Prostate gland (tissue), 2 donors: Measurements from ENCODE around the gene LNPEP. TPM values are rescaled to one million over a fixed set of nuclear protein-coding genes. Genes with fewer than 3 reads are reported as not detected.

ENCODE experiments used
- DNase-seq: peaks from one replicate; pipeline ENCODE4 v3.0.0-alpha.2; 2019; ENCODE audit warnings: low spot score
- H3K27ac ChIP-seq, 2 donors: fragments of 200-600 bp; sonication (generic); 2 replicates each; pipeline ENCODE4 v1.5.1; 2017 to 2019
- H3K27me3 ChIP-seq: fragments of 200-600 bp; sonication (generic); replicated peaks from 2 replicates; pipeline ENCODE4 v1.5.1; 2019; ENCODE audit not compliant: insufficient read depth
- H3K36me3 ChIP-seq, 2 donors: fragments of 200-600 bp; sonication (generic); 1 replicate in 1 of 2; 2 replicates in 1 of 2; pipeline versions ENCODE4 v1.5.1 to v1.8.1; 2017 to 2019
- H3K4me1 ChIP-seq: fragments of 200-600 bp; sonication (generic); replicated peaks from 2 replicates; pipeline ENCODE4 v1.5.1; 2019
- H3K4me3 ChIP-seq, 2 donors: fragments of 200-600 bp; sonication (generic); 2 replicates each; pipeline ENCODE4 v1.5.1; 2017 to 2019
- H3K9me3 ChIP-seq: fragments of 200-600 bp; sonication (generic); 2 replicates; pipeline ENCODE4 v1.5.1; 2017
- POLR2A ChIP-seq: fragments of 450-650 bp; IDR thresholded peaks from one replicate; pipeline ENCODE4 v1.6.1; 2016; ENCODE audit warnings: antibody characterized with exemption, mild to moderate bottlenecking
- POLR2AphosphoS5 ChIP-seq: sonication (generic); formaldehyde crosslinking; IDR thresholded peaks from one replicate; pipeline ENCODE4 v1.6.1; 2017; ENCODE audit warnings: antibody characterized with exemption
- WGBS: methylation state at CpG from one replicate; pipeline ENCODE4 v1.1.5; 2018; 5-methylcytosine and 5-hydroxymethylcytosine counted together
- intact Hi-C: fragments of 100-400 bp; cut with DNase I; formaldehyde crosslinking; loops from one replicate; pipeline ENCODE4 v1.14.2; 2022
- total RNA-seq, 2 donors: library from RNA; depleted of rRNA; stranded (reverse); fragments of >200 nt; gene quantifications; one replicate each; pipeline ENCODE4 v1.1.0, GENCODE V29; 2016
- TF ChIP-seq, protein P1 (sequence below), 4 experiments: fragments of 200-600 bp in 2 of 4; fragments of 450-650 bp in 2 of 4; sonication (generic) in 2 of 4; IDR thresholded peaks; 1 replicate in 3 of 4; 2 replicates in 1 of 4; pipeline ENCODE4 v1.5.1; 2016 to 2019; ENCODE audit warnings: antibody characterized with exemption in 4 of 4, mild to moderate bottlenecking in 2 of 4, moderate library complexity in 2 of 4

LNPEP gene
- total RNA-seq, 2 donors from 2014 or later: 38.5 to 43.9 TPM

- Histone ChIP-seq H3K27me3 (no peaks in the 10 kb centered on the region), H3K4me3 (no peak overlapping the region), H3K27ac (no peak overlapping the region), H3K36me3 (no peaks in the 10 kb centered on the region), H3K4me1 (no peaks in the 10 kb centered on the region), H3K9me3 (no peaks in the 10 kb centered on the region)
- 87% methylated on average over 3 of the region's 3 CpGs for WGBS
- no peak for DNase-seq
- intact Hi-C loops: no loop called here
- TF ChIP-seq POLR2A: no peak
- TF ChIP-seq, protein P1, sequence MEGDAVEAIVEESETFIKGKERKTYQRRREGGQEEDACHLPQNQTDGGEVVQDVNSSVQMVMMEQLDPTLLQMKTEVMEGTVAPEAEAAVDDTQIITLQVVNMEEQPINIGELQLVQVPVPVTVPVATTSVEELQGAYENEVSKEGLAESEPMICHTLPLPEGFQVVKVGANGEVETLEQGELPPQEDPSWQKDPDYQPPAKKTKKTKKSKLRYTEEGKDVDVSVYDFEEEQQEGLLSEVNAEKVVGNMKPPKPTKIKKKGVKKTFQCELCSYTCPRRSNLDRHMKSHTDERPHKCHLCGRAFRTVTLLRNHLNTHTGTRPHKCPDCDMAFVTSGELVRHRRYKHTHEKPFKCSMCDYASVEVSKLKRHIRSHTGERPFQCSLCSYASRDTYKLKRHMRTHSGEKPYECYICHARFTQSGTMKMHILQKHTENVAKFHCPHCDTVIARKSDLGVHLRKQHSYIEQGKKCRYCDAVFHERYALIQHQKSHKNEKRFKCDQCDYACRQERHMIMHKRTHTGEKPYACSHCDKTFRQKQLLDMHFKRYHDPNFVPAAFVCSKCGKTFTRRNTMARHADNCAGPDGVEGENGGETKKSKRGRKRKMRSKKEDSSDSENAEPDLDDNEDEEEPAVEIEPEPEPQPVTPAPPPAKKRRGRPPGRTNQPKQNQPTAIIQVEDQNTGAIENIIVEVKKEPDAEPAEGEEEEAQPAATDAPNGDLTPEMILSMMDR (IDR thresholded peaks at IDR 0.05): no peak
Measured at GRCh38 chr5:96920744-96921355, 15.0 kb upstream of the LNPEP start.

DNA sequence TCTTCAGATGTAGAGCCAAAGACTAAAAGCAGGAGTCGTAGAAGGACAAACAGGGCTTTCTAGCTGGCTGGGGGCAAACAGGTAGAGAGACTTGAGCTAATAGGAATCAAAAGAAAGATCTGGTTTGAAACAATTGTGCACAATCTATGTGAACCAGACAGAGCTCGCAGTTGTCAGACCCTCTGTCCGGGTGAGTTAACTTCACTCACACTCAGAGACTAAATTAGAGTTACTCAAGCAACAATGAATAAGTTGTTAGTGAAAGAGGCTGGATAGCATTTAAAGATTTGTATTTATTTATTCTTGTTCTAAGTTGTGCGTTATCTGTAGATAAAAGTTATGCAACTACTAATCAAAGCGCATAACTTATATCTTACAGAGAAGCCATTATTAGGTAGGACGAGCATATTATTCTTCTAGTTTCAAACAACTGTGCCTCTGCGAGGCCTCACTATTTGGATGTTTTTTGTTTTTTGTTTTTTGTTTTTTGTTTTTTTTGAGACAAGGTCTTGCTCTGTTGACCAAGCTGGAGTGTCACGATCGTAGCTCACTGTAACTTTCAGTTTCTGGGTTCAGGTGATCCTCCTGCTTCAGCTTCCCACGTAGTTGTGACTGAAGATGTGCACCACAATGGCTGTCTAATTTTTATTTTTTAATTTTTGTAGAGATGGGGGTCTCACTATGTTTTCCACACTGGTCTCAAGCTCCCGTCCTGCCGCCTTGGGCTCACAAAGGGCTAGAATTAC lies 13.2 kb upstream of the LNPEP start:
- intact Hi-C loops: no loop called here
- no peak for DNase-seq
- 88% methylated on average over 12 of the region's 12 CpGs for WGBS
- Histone ChIP-seq H3K4me3 (no peak overlapping the region), H3K27me3 (no peaks in the 10 kb centered on the region), H3K27ac (peak overlapping the region; percentile 3 to 59), H3K9me3 (no peaks in the 10 kb centered on the region), H3K36me3 (no peaks in the 10 kb centered on the region), H3K4me1 (no peaks in the 10 kb centered on the region)
- TF ChIP-seq, protein P1 (IDR thresholded peaks at IDR 0.05): no peak
- TF ChIP-seq POLR2AphosphoS5: no peak
- no peak for TF ChIP-seq POLR2A

DNA sequence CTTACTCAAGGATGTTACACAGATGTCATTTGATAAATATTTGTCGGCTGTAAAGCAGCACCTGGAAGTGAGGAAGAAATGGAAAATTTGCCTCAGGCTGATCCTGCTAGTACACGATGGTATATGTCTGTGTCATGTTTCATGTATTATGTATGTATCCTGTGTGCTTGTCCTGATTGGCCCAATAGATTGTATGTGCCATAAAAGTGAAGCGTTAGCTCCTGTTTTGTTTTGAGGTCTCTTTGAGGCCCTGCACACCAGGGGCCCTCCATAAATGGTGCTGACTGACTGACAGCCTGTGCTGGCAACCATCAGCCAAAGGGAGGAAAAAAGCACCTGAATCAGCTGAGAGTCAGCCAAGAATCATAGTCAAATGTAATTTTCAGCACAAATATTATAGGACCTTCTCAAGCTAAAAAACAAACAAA lies 11.8 kb upstream of the LNPEP start:
- 20% methylated on average over 3 of the region's 3 CpGs for WGBS
- Histone ChIP-seq H3K9me3 (no peaks in the 10 kb centered on the region), H3K36me3 (no peaks in the 10 kb centered on the region), H3K27me3 (no peaks in the 10 kb centered on the region), H3K4me3 (no peak overlapping the region), H3K27ac (peak overlapping the region; percentile 43 to 59), H3K4me1 (no peaks in the 10 kb centered on the region)
- intact Hi-C loops: no loop called here
- DNase-seq: no peak
- TF ChIP-seq POLR2A (no peak), POLR2AphosphoS5 (no peak)
- TF ChIP-seq, protein P1 (IDR thresholded peaks at IDR 0.05): no peak

DNA sequence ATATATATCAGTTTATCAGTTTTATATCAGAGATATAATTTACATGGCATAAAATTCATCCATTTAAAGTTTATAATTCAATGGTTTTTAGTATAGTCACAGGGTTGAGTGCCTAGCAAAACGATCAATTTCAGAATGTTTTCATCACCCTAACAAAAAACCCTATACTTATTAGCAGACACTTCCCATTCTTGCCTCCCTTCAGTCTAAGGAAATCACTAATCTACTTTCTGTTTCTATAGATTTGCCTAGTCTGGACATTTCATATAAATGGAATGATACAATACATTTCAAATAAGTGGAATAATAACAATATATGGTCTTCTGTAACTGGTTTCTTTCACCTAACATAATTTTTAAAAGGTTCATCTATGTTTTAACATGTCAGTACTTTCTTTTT lies 9.6 kb upstream of the LNPEP start:
- H3K9me3 ChIP-seq: no peaks in the 10 kb centered on the region
- no peak for TF ChIP-seq POLR2AphosphoS5
- no peak for TF ChIP-seq POLR2A
- TF ChIP-seq, protein P1 (IDR thresholded peaks at IDR 0.05): no peak
- H3K4me1 ChIP-seq: no peaks in the 10 kb centered on the region
- 98% methylated on average over 1 of the region's 1 CpG for WGBS
- H3K27ac ChIP-seq: no peak overlapping the region
- no peaks in the 10 kb centered on the region for H3K36me3 ChIP-seq
- H3K27me3 ChIP-seq: no peaks in the 10 kb centered on the region
- DNase-seq: no peak
- no peak overlapping the region for H3K4me3 ChIP-seq
- intact Hi-C loops: no loop called here

DNA sequence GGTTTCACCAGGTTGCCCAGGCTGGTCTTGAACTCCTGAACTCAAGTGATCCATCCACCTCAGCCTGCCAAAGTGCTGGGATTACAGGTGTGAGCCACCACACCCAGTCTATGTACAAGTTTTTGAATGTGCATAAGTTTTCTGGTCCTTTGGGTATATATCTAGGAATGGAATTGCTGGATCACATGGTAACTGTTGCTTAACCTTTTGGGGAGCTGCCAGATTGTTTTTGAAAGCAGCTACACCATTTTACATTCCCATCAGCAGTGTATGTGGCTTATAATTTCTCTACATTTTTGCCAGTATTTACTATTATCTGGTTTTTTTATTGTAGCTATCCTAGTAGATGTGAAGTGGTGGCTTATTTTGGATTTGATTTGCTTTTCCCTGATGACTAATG lies 8.9 kb upstream of the LNPEP start:
- Histone ChIP-seq H3K27me3 (no peaks in the 10 kb centered on the region), H3K9me3 (no peaks in the 10 kb centered on the region), H3K27ac (no peak overlapping the region), H3K4me1 (no peaks in the 10 kb centered on the region), H3K36me3 (no peaks in the 10 kb centered on the region), H3K4me3 (no peak overlapping the region)
- intact Hi-C loops: no loop called here
- TF ChIP-seq POLR2AphosphoS5 (no peak), POLR2A (no peak)
- TF ChIP-seq, protein P1 (IDR thresholded peaks at IDR 0.05): no peak
- DNase-seq: no peak
